HCT116 (cell line): Measurements from ENCODE around the gene EPHB2. TPM values are rescaled to one million over a fixed set of nuclear protein-coding genes. Genes with fewer than 3 reads are reported as not detected.

Experiments
- ATAC-seq: fragments of 200-7000 bp; cut with Tn5 transposase; 2 replicates; pipeline ENCODE4 v1.9.1; 2020; ENCODE audit warnings: mild to moderate bottlenecking, moderate library complexity
- BruUV-seq: library from RNA; stranded (reverse); fragments of 400-500 nt; replicated peaks from 2 replicates; lab custom pipeline; 2021; lab: Mats Ljungman, UMichigan
- CTCF ChIA-PET: fragments of 300-600 bp; sonication (Branson Sonifier 250); formaldehyde crosslinking; loops from one replicate; lab custom pipeline; 2021; ENCODE audit warnings: antibody characterized with exemption; lab: Charles Lee
- POLR2A ChIA-PET: fragments of 300-600, 350-600 bp; sonication (Branson Sonifier 250); formaldehyde crosslinking; loops from one replicate; lab custom pipeline; 2021; ENCODE audit warnings: antibody characterized with exemption; lab: Charles Lee
- RAD21 ChIA-PET, 2 experiments: fragments of 300-600 bp; sonication (Branson Sonifier 250); formaldehyde crosslinking; loops; one replicate each; lab custom pipeline; 2023; ENCODE audit warnings: low total read pairs in 2 of 2; ENCODE audit not compliant: uncharacterized antibody in 2 of 2, unreplicated experiment in 2 of 2, low non-redundant PET in 1 of 2; lab: Charles Lee
- DNase-seq: peaks from one replicate; pipeline ENCODE4 v3.0.0-alpha.2; 2010; ENCODE audit warnings: low read depth, low spot score
- H2AFZ ChIP-seq: fragments of 200-600 bp; shearing (Covaris generic), sonication (generic); 2 replicates; pipeline ENCODE4 v1.6.1; 2017; ENCODE audit warnings: low read depth, mixed run types, mixed read lengths, antibody characterized with exemption, low read length; ENCODE audit not compliant: poor library complexity, severe bottlenecking
- H3K27ac ChIP-seq: 2 replicates; pipeline ENCODE4 v1.5.1; 2012; ENCODE audit warnings: low read depth, low read length
- H3K27me3 ChIP-seq: fragments of 200-600 bp; sonication (generic); 2 replicates; pipeline ENCODE4 v1.6.1; 2016; ENCODE audit warnings: mixed run types, low read length, mixed read lengths; ENCODE audit not compliant: insufficient read depth
- H3K36me3 ChIP-seq, 2 experiments: fragments of 200-500 bp in 1 of 2; fragments of 200-600 bp in 1 of 2; sonication (Bioruptor generic) in 1 of 2; sonication (generic) in 1 of 2; 2 replicates each; pipeline versions ENCODE4 v1.5.1 to v1.6.1; 2014 to 2016; ENCODE audit warnings: low read length in 2 of 2, inconsistent platforms in 1 of 2, mixed read lengths in 1 of 2, mixed run types in 1 of 2; ENCODE audit not compliant: insufficient read depth in 2 of 2, control insufficient read depth in 1 of 2
- H3K4me1 ChIP-seq, 2 experiments: fragments of 200-600 bp in 1 of 2; sonication (generic) in 1 of 2; 2 replicates each; pipeline versions ENCODE4 v1.5.1 to v1.6.1; 2012 to 2017; ENCODE audit warnings: low read length in 2 of 2, inconsistent platforms in 1 of 2, mild to moderate bottlenecking in 1 of 2, mixed read lengths in 1 of 2, mixed run types in 1 of 2, moderate library complexity in 1 of 2; ENCODE audit not compliant: insufficient read depth in 2 of 2, control insufficient read depth in 1 of 2
- H3K4me2 ChIP-seq: fragments of 200-600 bp; sonication (generic); 2 replicates; pipeline ENCODE4 v1.6.1; 2017; ENCODE audit warnings: mixed run types, low read length, mixed read lengths
- H3K4me3 ChIP-seq, 2 experiments: fragments of 200-600 bp in 1 of 2; sonication (generic) in 1 of 2; replicated peaks in 1 of 2; 2 replicates each; pipeline ENCODE4 v1.5.1; 2011 to 2016; ENCODE audit warnings: low read length in 2 of 2, control low read depth in 1 of 2, low read depth in 1 of 2, mild to moderate bottlenecking in 1 of 2, mixed read lengths in 1 of 2, mixed run types in 1 of 2
- H3K79me2 ChIP-seq: fragments of 200-600 bp; sonication (generic); 2 replicates; pipeline ENCODE4 v1.6.1; 2017; ENCODE audit warnings: mild to moderate bottlenecking, mixed run types, low read length, moderate library complexity, mixed read lengths; ENCODE audit not compliant: insufficient read depth
- H3K9ac ChIP-seq: fragments of 200-600 bp; sonication (generic); 2 replicates; pipeline ENCODE4 v1.6.1; 2016; ENCODE audit warnings: low read length, mixed read lengths
- H3K9me2 ChIP-seq: fragments of 200-600 bp; sonication (generic), shearing (Covaris generic); 2 replicates; pipeline ENCODE4 v1.6.1; 2017; ENCODE audit warnings: mixed run types, mild to moderate bottlenecking, moderate library complexity; ENCODE audit not compliant: insufficient read depth
- H3K9me3 ChIP-seq, 2 experiments: fragments of 200-500 bp in 1 of 2; fragments of 200-600 bp in 1 of 2; sonication (Bioruptor generic) in 1 of 2; sonication (generic) in 1 of 2; 2 replicates each; pipeline ENCODE4 v1.6.1; 2014 to 2017; ENCODE audit warnings: low read length in 2 of 2, mixed read lengths in 2 of 2, inconsistent platforms in 1 of 2, low read depth in 1 of 2, mild to moderate bottlenecking in 1 of 2, mixed run types in 1 of 2, moderate library complexity in 1 of 2; ENCODE audit not compliant: control insufficient read depth in 1 of 2, insufficient read depth in 1 of 2
- H4K20me1 ChIP-seq: fragments of 200-600 bp; sonication (generic), shearing (Covaris generic); 2 replicates; pipeline ENCODE4 v1.6.1; 2017; ENCODE audit warnings: mixed run types, mild to moderate bottlenecking, moderate library complexity; ENCODE audit not compliant: insufficient read depth
- ATF3 ChIP-seq: IDR thresholded peaks from 2 replicates; pipeline ENCODE4 v1.6.1; 2012
- CBX3 ChIP-seq: IDR thresholded peaks from 2 replicates; pipeline ENCODE4 v1.6.1; 2012; ENCODE audit warnings: low read depth
- CEBPB ChIP-seq: IDR thresholded peaks from 2 replicates; pipeline ENCODE4 v1.6.1; 2012; ENCODE audit warnings: low read depth
- CTCF ChIP-seq, 3 experiments: fragments of 200-600 bp in 1 of 3; sonication (generic) in 1 of 3; IDR thresholded peaks in 2 of 3; conservative IDR thresholded peaks in 1 of 3; 2 replicates each; pipeline ENCODE4 v1.5.1; 2012 to 2017; ENCODE audit warnings: low read depth in 2 of 3, low read length in 2 of 3, antibody characterized with exemption in 1 of 3, borderline replicate concordance in 1 of 3, control low read depth in 1 of 3, mild to moderate bottlenecking in 1 of 3, mixed read lengths in 1 of 3, mixed run types in 1 of 3, moderate library complexity in 1 of 3; ENCODE audit not compliant: insufficient read depth in 1 of 3
- EGR1 ChIP-seq: IDR thresholded peaks from 2 replicates; pipeline ENCODE4 v1.6.1; 2012; ENCODE audit warnings: low read depth
- SIN3A ChIP-seq: IDR thresholded peaks from 2 replicates; pipeline ENCODE4 v1.6.1; 2012; ENCODE audit warnings: low read depth
- SRF ChIP-seq: IDR thresholded peaks from 2 replicates; pipeline ENCODE4 v1.6.1; 2012; ENCODE audit warnings: low read depth
- intact Hi-C: fragments of 100-400 bp; cut with micrococcal nuclease; formaldehyde crosslinking; loops from 2 replicates; pipeline ENCODE4 v1.10.0; 2022
- total RNA-seq: library from RNA; stranded (reverse); gene quantifications from one replicate; pipeline ENCODE4 v1.2.1, GENCODE V29; 2021; ENCODE audit not compliant: unreplicated experiment

The EPHB2 gene
- total RNA-seq, 1 experiment from 2014 or later, result 19.5 TPM

- no peaks in the 10 kb centered on the region for H3K9me2 ChIP-seq
- intact Hi-C loops, result no loop called here
Observed at GRCh38 chr1:22951796-22952195, 241.2 kb downstream of the EPHB2 start.

More at GRCh38 chr1:22951796-22952195, 241.2 kb downstream of the EPHB2 start:
- TF ChIP-seq SIN3A, result no peak
- no peak for TF ChIP-seq CBX3
- no peak for TF ChIP-seq CEBPB
- TF ChIP-seq EGR1, result no peak
- no peak for TF ChIP-seq ATF3
- no peak for TF ChIP-seq CTCF (IDR thresholded peaks at IDR 0.05 in 2 of 3, conservative IDR thresholded peaks at IDR 0.05 in 1 of 3; ENCODE audit: borderline replicate concordance in 1 of 3, insufficient read depth in 1 of 3, low read depth in 2 of 3, low read length in 2 of 3)
- no peak for TF ChIP-seq SRF
- H3K79me2 ChIP-seq, result no peaks in the 10 kb centered on the region
- no peaks in the 10 kb centered on the region for H3K9me3 ChIP-seq
- no peak overlapping the region for H3K4me2 ChIP-seq
- ChIA-PET CTCF (no interaction called here), RAD21 (no interaction called here), POLR2A (no interaction called here)
- no peak overlapping the region for H3K4me3 ChIP-seq
- no peaks in the 10 kb centered on the region for H3K27me3 ChIP-seq
- H3K36me3 ChIP-seq, result no peaks in the 10 kb centered on the region
- H4K20me1 ChIP-seq, result no peaks in the 10 kb centered on the region
- H3K4me1 ChIP-seq, result no peaks in the 10 kb centered on the region
- H3K9ac ChIP-seq, result no peak overlapping the region
- no peak overlapping the region for H3K27ac ChIP-seq
- ATAC-seq (no peak), DNase-seq (no peak)
- H2AFZ ChIP-seq, result no peak overlapping the region
- no TSS peak for BruUV-seq
